Muscle of arm (tissue), 12 donors: Measurements from ENCODE around the gene BTBD16. TPM values are rescaled to one million over a fixed set of nuclear protein-coding genes. Genes with fewer than 3 reads are reported as not detected.

Experiments
- DNase-seq: peaks from one replicate; pipeline ENCODE4 v3.0.0-alpha.2; 2013
- polyA plus RNA-seq, 12 donors: library from polyadenylated mRNA; unstranded; fragments of 120-200 nt; gene quantifications; one replicate each; pipeline ENCODE4 v1.2.1, GENCODE V29; 2013; ENCODE audit not compliant: insufficient read length in 12 of 12

The BTBD16 gene
- polyA plus RNA-seq, 12 donors = 0.09 to 0.90 (median 0.25) TPM; not detected in 6

GRCh38 chr10:122248356-122249302 lies 22.5 kb upstream of the BTBD16 start:
- DNase-seq = no peak

DNA sequence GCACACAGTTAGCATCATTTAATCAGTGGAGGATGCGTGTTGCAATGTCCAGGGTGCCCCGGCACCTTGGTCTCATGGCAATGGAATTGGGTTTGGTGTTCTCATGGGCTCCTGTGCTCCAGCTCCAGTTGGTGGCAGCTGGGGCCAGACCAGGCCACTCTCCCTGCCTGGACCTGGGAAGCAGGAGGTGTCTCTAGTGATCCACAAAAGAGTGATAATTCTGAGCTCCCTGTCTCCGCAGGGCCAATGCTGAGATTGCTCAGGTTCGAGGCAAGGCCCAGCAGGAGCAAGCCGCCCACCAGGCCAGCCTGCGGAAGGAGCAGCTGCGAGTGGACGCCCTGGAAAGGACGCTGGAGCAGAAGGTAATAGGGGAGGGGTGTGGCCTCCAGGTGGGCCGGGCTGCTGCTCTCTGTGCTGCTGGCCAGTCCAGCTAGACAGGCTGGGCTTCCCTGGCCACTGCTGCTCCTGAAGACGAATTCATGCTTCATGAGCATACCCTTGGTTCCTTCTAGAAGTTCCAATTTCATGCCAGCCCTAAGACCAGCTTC lies 21.7 kb upstream of the BTBD16 start:
- DNase-seq = no peak

GRCh38 chr10:122249991-122250750 lies 20.9 kb upstream of the BTBD16 start:
- no peak for DNase-seq

GRCh38 chr10:122251459-122252255 lies 19.4 kb upstream of the BTBD16 start:
- no peak for DNase-seq

DNA sequence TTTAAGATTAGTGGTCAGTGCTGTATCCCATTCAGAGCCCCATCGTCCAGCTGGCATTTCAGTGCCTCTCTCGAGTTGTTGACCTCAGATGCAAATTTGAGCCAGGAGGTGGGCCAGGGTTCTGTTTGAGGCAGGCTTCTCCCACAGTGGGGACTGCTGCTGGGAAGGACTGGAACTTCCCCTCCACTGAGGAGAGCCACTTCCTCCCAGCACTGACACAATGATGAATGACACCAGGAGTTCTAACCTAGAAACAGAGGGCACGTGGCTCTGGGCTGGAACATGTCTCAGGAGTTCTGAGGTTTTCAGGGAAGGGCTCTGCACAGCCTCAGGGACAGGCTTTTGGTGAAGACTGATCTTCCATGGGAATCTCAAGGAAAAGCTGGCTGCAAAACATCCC lies 18.3 kb upstream of the BTBD16 start:
- no peak for DNase-seq

- DNase-seq = no peak
These were observed 17.5 kb upstream of the BTBD16 start for GRCh38 chr10:122253605-122254004.

GRCh38 chr10:122254831-122255230 lies 16.3 kb upstream of the BTBD16 start:
- DNase-seq = no peak

- no peak for DNase-seq
These were observed 15.4 kb upstream of the BTBD16 start for GRCh38 chr10:122255509-122256301.

- DNase-seq = no peak
These were observed 14.1 kb upstream of the BTBD16 start for GRCh38 chr10:122257041-122257440.

DNA sequence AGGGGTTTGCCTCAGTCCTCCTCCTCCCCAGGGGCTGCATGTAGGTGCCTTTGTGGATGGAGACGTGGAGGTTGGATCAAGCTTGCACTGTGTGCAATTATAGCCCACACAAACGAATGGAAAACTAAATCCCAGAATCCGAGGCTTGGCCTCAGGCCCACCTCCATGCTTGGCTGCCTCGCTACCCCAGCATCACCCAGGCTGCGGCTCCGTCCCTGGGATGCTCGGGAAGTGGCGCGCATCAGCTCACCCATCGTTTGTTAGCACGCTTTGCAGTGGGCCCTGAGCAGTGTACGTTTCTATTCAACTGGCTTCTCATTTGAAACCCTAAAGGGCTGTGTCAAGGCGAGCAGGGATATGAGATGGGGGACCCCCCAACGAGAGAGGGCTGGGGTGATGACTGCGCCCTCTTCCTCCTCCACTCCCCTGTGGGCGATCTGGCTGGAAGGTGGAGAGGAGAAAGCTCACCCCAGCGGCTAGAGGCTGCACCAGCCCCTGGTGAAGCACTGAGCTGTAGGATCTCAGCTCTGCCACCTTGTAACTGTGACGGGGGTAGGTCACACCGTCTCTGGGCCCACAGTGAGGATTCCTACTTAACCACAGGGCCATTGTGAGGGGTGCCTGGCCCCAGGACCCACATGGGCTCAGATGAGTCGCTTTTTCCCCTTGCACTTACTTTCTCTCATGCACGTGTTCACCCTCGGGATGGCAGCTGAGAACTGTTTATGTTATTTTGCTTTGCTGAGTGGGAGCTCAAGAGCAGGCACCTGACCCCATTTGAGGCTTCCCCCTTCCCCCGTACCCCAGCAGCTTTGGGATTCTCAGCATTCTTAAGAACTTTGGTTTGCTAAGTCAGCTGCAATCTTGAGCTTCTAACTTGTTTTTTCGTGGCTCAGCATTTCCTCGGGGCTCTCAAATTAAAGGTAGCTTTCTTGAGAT lies 12.7 kb upstream of the BTBD16 start:
- no peak for DNase-seq

DNA sequence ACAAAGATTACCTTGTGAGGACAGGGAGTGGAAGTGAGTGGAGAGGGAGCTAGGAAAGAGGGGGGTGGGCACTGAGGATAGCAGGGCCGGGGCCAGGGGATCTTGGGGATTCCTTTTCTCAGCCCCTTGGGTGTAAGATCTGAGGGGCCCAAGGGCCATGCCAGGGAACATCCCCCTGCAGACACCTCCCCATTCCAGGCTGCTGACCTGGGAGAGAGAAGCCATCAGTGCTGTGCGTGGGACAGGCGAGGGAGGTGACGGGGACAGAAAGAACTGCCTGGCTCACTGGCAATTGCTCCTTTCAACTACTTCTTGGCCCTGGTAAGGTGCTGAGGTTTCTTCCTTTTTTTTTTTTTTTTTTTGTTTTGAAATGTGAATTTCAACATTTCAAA lies 12.0 kb upstream of the BTBD16 start:
- no peak for DNase-seq

- no peak for DNase-seq
These were observed 9.5 kb upstream of the BTBD16 start for GRCh38 chr10:122261584-122261983.

- no peak for DNase-seq
These were observed 7.1 kb upstream of the BTBD16 start for GRCh38 chr10:122263971-122264370.

- DNase-seq = no peak
These were observed 6.7 kb upstream of the BTBD16 start for GRCh38 chr10:122264436-122264835.

DNA sequence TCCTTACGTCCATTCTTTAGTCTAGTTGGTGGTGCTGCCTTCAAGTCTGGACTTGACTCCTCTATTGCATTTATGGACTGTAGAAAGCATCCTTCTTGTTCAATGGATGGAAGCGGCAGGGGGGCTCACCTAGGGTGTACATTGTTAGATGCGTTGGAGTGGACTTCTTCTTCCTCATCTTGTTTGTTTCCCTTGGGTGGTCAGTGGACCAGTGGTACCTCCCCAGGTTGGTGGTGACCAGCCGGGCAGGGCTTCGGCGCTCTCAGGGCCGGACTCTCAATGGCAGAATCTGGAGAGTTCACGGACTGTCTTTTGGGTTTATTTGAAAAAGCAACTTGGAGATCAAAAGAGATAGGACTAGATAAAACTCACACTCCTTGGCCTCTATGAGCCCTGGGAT lies 6.2 kb upstream of the BTBD16 start:
- DNase-seq = no peak

- DNase-seq = no peak
These were observed 5.2 kb upstream of the BTBD16 start for GRCh38 chr10:122265896-122266295.

DNA sequence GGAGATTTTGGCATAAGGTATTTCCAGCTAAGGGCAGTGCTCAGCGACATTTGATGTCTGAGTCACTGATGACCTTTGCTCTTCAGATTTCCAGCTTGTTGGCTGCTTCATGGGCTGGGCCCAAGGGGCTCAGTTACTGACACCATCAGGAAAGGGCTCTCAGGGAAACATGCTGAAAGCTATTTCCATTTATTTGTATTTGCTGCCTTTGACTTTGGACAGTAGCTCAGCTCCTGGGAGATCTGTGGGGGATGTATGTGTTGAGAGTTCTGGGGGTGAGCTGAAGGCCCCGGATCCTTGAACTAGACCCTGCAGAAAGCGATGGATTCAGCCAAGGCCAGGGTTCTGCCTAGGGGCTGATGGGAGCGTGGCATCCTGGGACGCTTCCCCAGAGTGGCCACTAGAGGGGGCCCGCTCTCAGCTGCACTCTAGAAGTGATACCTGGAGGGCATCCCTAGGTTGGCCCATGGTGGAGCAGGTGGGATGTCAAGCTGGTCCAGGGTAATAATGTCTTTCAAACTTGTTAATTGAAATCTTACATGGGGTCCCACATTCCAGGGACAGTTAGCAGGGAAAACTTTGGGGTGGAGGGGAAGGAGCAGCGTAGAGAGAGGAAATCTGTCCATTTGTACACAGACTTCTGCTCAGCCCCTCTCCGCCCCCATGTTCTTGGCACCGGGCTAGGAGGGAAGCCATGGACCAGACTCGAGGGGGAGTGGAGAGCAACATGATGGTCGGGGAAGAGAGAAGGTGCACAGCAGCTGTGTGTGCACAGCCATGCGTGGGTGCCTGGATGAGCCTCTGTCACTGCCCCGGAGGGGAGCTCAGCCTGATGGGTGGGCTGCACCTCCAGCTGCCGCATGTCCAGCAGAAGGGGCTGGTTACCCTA lies 3.0 kb upstream of the BTBD16 start:
- no peak for DNase-seq

GRCh38 chr10:122269059-122269687 lies 1.9 kb upstream of the BTBD16 start:
- DNase-seq = no peak
